ENCODE data around the gene MPV17. TPM values are rescaled to one million over a fixed set of nuclear protein-coding genes. Genes with fewer than 3 reads are reported as not detected.

MPV17 gene
- total and polyA plus RNA-seq, 9 of the 15 experiments (the other 6 are each of a cell fraction or from before 2014, with no cell fraction given), result 54.7 to 140 (median 70.2) TPM

- TF ChIP-seq SMAD3 (CRISPR knock-in tag; conservative IDR thresholded peaks at IDR 0.05) (peak; percentile 51; the same call in 1 of the 2 replicates), OTX1 (CRISPR knock-in tag; IDR thresholded peaks at IDR 0.05) (no peak), CEBPB (tag; IDR thresholded peaks at IDR 0.05) (peak; percentile 86), ZNF124 (CRISPR knock-in tag; IDR thresholded peaks at IDR 0.05) (no peak), ZNF445 (CRISPR knock-in tag; IDR thresholded peaks at IDR 0.05; ENCODE audit: low read depth) (no peak), NFIX (CRISPR knock-in tag; IDR thresholded peaks at IDR 0.05; ENCODE audit: low read depth) (no peak), COPS2 (conservative IDR thresholded peaks at IDR 0.05) (no peak), POLR2B (IDR thresholded peaks at IDR 0.05; ENCODE audit: low read depth, partially characterized antibody) (peak; percentile 71), MAFK (IDR thresholded peaks at IDR 0.05; ENCODE audit: low read length) (no peak), MBD1 (CRISPR knock-in tag; IDR thresholded peaks at IDR 0.05) (no peak), SRSF9 (IDR thresholded peaks at IDR 0.05; ENCODE audit: borderline replicate concordance, low read depth, low read length) (no peak), NELFE (IDR thresholded peaks at IDR 0.05; ENCODE audit: insufficient read depth, insufficient read length) (no peak), GTF2A2 (tag; IDR thresholded peaks at IDR 0.05) (no peak), CTBP1 (IDR thresholded peaks at IDR 0.05; ENCODE audit: borderline replicate concordance) (no peak; the same call in 1 of the 2 replicates), ERF (CRISPR knock-in tag; IDR thresholded peaks at IDR 0.05) (no peak), NFYB (IDR thresholded peaks at IDR 0.05; ENCODE audit: extremely low read depth, insufficient read length) (no peak), ZNF668 (CRISPR knock-in tag; IDR thresholded peaks at IDR 0.05) (no peak), FOXJ2 (tag; IDR thresholded peaks at IDR 0.05) (peak; percentile 65), VEZF1 (CRISPR knock-in tag; IDR thresholded peaks at IDR 0.05) (peak; percentile 87), NCOA4 (IDR thresholded peaks at IDR 0.05; ENCODE audit: partially characterized antibody) (no peak), CTCF (IDR thresholded peaks at IDR 0.05 in 2 of 3, conservative IDR thresholded peaks at IDR 0.05 in 1 of 3; ENCODE audit: insufficient read depth in 2 of 3, low read depth in 1 of 3, low read length in 3 of 3) (no peak), ZNF778 (CRISPR knock-in tag; IDR thresholded peaks at IDR 0.05) (no peak), ETV5 (CRISPR knock-in tag; IDR thresholded peaks at IDR 0.05; ENCODE audit: low read depth) (peak; percentile 92), GTF2E2 (tag; IDR thresholded peaks at IDR 0.05) (peak; percentile 95; the same call in 1 of the 2 replicates), ZNF175 (CRISPR knock-in tag; IDR thresholded peaks at IDR 0.05; ENCODE audit: low read depth) (peak; percentile 49; the same call in 1 of the 2 replicates), ZNF324 (CRISPR knock-in tag; IDR thresholded peaks at IDR 0.05) (no peak)
These were observed 33.7 kb upstream of the MPV17 start, which contains the start of gene GTF3C2 (continued) for GRCh38 chr2:27356382-27357181.

All from K562 (cell line).